Activated naive CD8-positive, alpha-beta T cell treated with anti-CD3 and anti-CD28 coated beads for 36 hours (primary cell): ENCODE measurements around the gene RGS13. TPM values are rescaled to one million over a fixed set of nuclear protein-coding genes. Genes with fewer than 3 reads are reported as not detected.

Source experiments
- DNase-seq: peaks from one replicate; pipeline ENCODE4 v3.0.0; 2021
- H3K27ac Mint-ChIP-seq: one replicate; pipeline ENCODE4 v1.8.0; 2022; ENCODE audit warnings: mild to moderate bottlenecking, moderate library complexity, mixed read lengths
- H3K27me3 Mint-ChIP-seq: one replicate; pipeline ENCODE4 v1.8.0; 2022; ENCODE audit warnings: mild to moderate bottlenecking, mixed read lengths
- H3K36me3 Mint-ChIP-seq: one replicate; pipeline ENCODE4 v1.8.0; 2021; ENCODE audit warnings: mild to moderate bottlenecking, mixed read lengths
- H3K4me1 Mint-ChIP-seq: one replicate; pipeline ENCODE4 v1.8.0; 2021; ENCODE audit warnings: mixed read lengths
- H3K4me3 Mint-ChIP-seq: one replicate; pipeline ENCODE4 v1.8.0; 2022; ENCODE audit warnings: mild to moderate bottlenecking, moderate library complexity, mixed read lengths
- H3K9me3 Mint-ChIP-seq: one replicate; pipeline ENCODE4 v1.8.0; 2022; ENCODE audit warnings: mixed read lengths
- total RNA-seq, 2 experiments: library from RNA; stranded (reverse); gene quantifications; one replicate each; pipeline ENCODE4 v1.2.3, GENCODE V29; 2021

The RGS13 gene
- total RNA-seq = not detected

DNA sequence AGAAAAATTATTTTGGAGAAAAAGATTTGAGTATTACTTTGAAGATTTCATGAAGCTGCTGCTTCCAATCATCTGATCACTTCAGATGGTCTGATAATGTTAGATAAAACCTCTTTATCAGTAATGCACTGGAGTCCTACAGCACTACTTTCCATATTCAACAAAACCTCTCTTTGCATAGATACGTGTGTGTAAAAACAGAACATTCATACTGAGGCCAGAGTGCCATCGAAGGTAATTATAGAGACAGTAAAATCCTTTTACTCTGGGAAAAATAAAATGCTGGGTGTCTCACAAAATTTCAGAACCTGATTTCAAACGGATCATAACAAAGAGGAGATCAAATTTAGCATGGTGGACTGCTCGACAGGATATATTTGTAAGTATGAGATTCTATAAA is at the start of gene RGS13:
Gene RGS13, plus strand, starts transcription at position 209 of the 400 bp plus-strand sequence. CDS start 8,188 bp downstream, outside the sequence.
- Mint-ChIP-seq H3K36me3 (no peaks in the 10 kb centered on the region), H3K4me3 (no peak within 1 kb of the TSS), H3K27me3 (peaks cover 25% of the 10 kb centered on the region), H3K9me3 (no peaks in the 10 kb centered on the region), H3K27ac (no peak within 1 kb of the TSS), H3K4me1 (peaks cover 9% of the 10 kb centered on the region)
- DNase-seq = no peak

DNA sequence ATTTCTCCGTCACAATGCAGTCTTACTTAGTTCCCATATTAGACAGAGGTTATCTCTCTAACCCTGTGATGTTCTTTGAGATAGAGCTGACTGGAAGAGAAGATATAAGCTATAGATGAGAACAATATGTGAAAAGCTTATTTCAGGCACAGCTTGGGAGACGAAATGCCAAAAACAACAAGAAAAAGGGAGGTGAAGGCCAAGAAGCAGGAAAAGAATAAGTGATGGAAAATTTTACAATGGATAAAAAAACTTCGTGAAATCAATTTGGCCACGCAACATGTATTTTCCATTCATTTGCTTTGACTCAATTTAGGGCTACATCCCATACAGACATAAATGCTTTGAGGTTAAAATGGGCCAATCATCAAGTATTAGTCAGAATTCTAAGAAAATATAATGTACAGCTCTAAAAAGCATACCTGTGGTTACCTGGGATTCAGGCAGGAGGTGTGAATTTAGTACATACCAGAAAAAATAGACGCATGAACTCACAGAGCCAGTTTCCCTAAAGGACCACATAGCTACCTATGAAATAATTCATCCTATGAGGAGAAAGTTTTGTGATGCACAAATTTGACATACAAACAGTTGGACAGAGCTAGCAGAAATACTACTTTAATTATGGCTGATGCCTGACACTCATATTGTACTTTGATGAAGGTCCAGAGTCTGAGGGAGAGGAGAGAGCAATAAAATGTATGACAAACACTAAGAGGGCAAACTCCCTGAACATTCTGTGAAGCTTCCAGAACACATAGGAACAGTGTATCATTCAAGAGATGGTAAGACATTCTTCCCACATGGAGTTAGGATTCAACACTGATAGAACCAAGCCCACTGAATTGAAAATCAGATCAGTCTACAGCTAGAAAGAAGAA is 48.3 kb upstream of the RGS13 start:
- no peak for DNase-seq
- Mint-ChIP-seq H3K4me3 (no peak overlapping the region), H3K9me3 (no peaks in the 10 kb centered on the region), H3K36me3 (no peaks in the 10 kb centered on the region), H3K27ac (no peak overlapping the region), H3K27me3 (peaks cover 3% of the 10 kb centered on the region), H3K4me1 (peaks cover 2% of the 10 kb centered on the region)

DNA sequence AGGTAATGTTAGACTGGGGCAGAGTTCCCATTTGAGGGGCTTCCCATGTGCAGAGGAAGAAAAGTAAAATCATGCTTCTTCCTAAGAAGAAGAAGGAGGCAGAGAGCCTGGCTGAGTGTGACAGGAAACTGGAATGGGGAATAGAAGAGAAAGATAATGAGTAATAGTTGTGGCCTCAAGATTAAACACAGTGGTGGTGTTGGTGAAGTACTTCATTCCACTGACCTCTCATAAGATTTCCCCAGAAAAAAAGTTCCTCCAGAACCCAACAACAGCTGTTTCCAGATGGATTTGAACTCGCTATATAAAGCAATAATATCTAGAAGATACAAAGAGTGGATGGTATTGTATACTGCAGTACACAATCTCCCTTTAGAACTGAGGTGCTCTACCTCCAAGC is 47.4 kb upstream of the RGS13 start:
- no peaks in the 10 kb centered on the region for H3K9me3 Mint-ChIP-seq
- no peak for DNase-seq
- peaks cover 2% of the 10 kb centered on the region for H3K4me1 Mint-ChIP-seq
- H3K27ac Mint-ChIP-seq = no peak overlapping the region
- H3K4me3 Mint-ChIP-seq = no peak overlapping the region
- H3K27me3 Mint-ChIP-seq = peaks cover 3% of the 10 kb centered on the region
- no peaks in the 10 kb centered on the region for H3K36me3 Mint-ChIP-seq

DNA sequence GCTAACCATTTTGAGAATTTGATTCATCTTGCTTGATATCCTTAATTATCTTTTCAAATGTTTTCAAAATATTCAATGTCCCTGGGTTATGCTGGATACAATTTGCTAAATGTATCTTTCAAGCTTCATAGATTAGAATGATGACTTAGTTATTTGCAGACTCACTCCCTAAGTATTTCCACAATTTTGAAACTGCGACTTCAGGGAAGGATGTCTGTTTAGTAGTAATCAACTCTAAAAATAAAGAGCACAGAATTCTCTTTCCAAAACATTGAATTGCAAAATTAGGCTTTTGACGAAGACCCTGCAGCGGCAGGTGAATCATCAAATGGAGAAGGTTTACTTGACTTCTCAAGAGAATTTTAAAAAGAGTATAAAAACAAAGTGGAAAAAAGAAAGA is 46.1 kb upstream of the RGS13 start:
- peaks cover 4% of the 10 kb centered on the region for H3K27me3 Mint-ChIP-seq
- no peak overlapping the region for H3K4me3 Mint-ChIP-seq
- no peak for DNase-seq
- no peaks in the 10 kb centered on the region for H3K36me3 Mint-ChIP-seq
- no peak overlapping the region for H3K27ac Mint-ChIP-seq
- H3K9me3 Mint-ChIP-seq = no peaks in the 10 kb centered on the region
- H3K4me1 Mint-ChIP-seq = peaks cover 2% of the 10 kb centered on the region

- H3K4me3 Mint-ChIP-seq = no peak overlapping the region
- no peak for DNase-seq
- no peak overlapping the region for H3K27ac Mint-ChIP-seq
- peaks cover 5% of the 10 kb centered on the region for H3K4me1 Mint-ChIP-seq
- H3K36me3 Mint-ChIP-seq = no peaks in the 10 kb centered on the region
- no peaks in the 10 kb centered on the region for H3K9me3 Mint-ChIP-seq
- peaks cover 8% of the 10 kb centered on the region for H3K27me3 Mint-ChIP-seq
Observed at GRCh38 chr1:192592517-192592916, 43.4 kb upstream of the RGS13 start.

GRCh38 chr1:192592981-192593708 is 42.8 kb upstream of the RGS13 start:
- H3K27me3 Mint-ChIP-seq = peaks cover 8% of the 10 kb centered on the region
- no peak overlapping the region for H3K4me3 Mint-ChIP-seq
- H3K27ac Mint-ChIP-seq = no peak overlapping the region

DNA sequence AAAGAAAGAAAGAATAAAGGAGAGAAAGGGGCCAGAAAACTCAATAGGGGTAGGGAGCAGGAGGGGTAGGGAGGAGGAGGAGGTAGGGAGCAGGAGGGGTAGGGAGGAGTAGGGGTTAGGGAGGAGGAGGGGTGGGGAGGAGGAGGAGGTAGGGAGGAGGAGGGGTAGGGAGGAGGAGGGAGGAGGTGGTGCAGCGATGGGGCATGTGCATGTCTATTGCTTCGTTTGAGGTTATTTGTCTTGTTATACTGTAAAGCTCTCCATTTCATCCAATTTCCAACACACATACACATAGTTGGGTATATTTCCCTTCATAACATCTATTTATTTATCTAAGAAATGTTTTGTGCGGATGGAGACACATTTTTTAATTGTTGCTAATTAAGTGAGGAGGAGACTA is 40.6 kb upstream of the RGS13 start:
- no peak overlapping the region for H3K27ac Mint-ChIP-seq
- peaks cover 8% of the 10 kb centered on the region for H3K4me1 Mint-ChIP-seq
- DNase-seq = no peak
- H3K27me3 Mint-ChIP-seq = peaks cover 7% of the 10 kb centered on the region
- H3K36me3 Mint-ChIP-seq = no peaks in the 10 kb centered on the region
- H3K9me3 Mint-ChIP-seq = no peaks in the 10 kb centered on the region
- no peak overlapping the region for H3K4me3 Mint-ChIP-seq

More at GRCh38 chr1:192592981-192593708, 42.8 kb upstream of the RGS13 start:
- no peaks in the 10 kb centered on the region for H3K36me3 Mint-ChIP-seq
- H3K4me1 Mint-ChIP-seq = peaks cover 5% of the 10 kb centered on the region
- DNase-seq = no peak
- H3K9me3 Mint-ChIP-seq = no peaks in the 10 kb centered on the region

- Mint-ChIP-seq H3K27ac (no peak overlapping the region), H3K27me3 (peaks cover 5% of the 10 kb centered on the region), H3K36me3 (no peaks in the 10 kb centered on the region), H3K4me3 (no peak overlapping the region), H3K9me3 (no peaks in the 10 kb centered on the region), H3K4me1 (peaks cover 29% of the 10 kb centered on the region)
- no peak for DNase-seq
Observed at GRCh38 chr1:192598589-192598988, 37.4 kb upstream of the RGS13 start.

DNA sequence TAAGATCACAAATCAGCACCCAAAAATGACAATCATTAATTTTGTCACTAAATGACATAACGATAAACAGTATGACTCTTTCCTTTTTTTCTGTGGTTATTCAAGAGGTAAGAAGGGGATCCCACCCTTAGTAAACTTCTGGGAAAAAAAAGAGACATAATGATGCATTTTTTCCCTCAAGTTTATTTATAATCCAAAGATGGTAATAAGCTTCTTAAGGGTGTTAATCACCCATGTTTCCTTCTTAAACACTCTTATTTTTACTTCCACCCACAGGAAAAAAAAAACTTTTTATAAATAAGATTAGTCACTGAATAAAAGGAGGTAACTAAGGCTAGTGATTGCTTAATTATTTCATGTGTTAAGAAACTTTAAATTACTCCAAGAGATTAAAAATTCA is 35.7 kb upstream of the RGS13 start:
- Mint-ChIP-seq H3K36me3 (no peaks in the 10 kb centered on the region), H3K4me1 (peaks cover 29% of the 10 kb centered on the region), H3K4me3 (no peak overlapping the region), H3K9me3 (no peaks in the 10 kb centered on the region), H3K27me3 (no peaks in the 10 kb centered on the region), H3K27ac (no peak overlapping the region)
- no peak for DNase-seq

GRCh38 chr1:192601143-192601542 is 34.8 kb upstream of the RGS13 start:
- Mint-ChIP-seq H3K27ac (no peak overlapping the region), H3K4me3 (no peak overlapping the region)

GRCh38 chr1:192601567-192601966 is 34.4 kb upstream of the RGS13 start:
- DNase-seq = no peak
- H3K27me3 Mint-ChIP-seq = peaks cover 4% of the 10 kb centered on the region
- H3K9me3 Mint-ChIP-seq = no peaks in the 10 kb centered on the region
- no peaks in the 10 kb centered on the region for H3K36me3 Mint-ChIP-seq
- H3K4me3 Mint-ChIP-seq = no peak overlapping the region
- H3K4me1 Mint-ChIP-seq = peaks cover 24% of the 10 kb centered on the region
- H3K27ac Mint-ChIP-seq = no peak overlapping the region

More at GRCh38 chr1:192601143-192601542, 34.8 kb upstream of the RGS13 start:
- Mint-ChIP-seq H3K4me1 (peaks cover 26% of the 10 kb centered on the region), H3K36me3 (no peaks in the 10 kb centered on the region), H3K27me3 (peaks cover 4% of the 10 kb centered on the region), H3K9me3 (no peaks in the 10 kb centered on the region)
- no peak for DNase-seq

DNA sequence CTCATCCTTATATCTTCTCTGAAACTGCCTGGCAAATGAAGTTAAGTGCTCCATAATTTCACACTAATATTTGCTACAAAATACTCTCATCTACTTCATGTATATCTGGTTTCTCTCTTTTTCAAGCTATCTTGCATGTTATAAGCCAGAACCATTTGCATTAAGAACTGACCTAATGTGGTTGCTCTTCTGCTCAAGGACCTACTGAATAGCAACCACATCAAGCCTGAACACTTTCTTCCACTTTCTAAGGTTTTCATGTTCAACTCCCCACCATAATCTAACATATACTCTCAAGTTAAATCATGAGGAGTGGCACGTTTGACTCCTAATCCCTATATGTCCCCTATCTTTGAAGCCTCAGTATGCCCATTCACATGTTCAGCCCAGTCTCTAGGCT is 33.2 kb upstream of the RGS13 start:
- Mint-ChIP-seq H3K9me3 (no peaks in the 10 kb centered on the region), H3K27ac (no peak overlapping the region), H3K36me3 (no peaks in the 10 kb centered on the region), H3K4me3 (no peak overlapping the region), H3K27me3 (peaks cover 4% of the 10 kb centered on the region), H3K4me1 (peaks cover 24% of the 10 kb centered on the region)
- no peak for DNase-seq

DNA sequence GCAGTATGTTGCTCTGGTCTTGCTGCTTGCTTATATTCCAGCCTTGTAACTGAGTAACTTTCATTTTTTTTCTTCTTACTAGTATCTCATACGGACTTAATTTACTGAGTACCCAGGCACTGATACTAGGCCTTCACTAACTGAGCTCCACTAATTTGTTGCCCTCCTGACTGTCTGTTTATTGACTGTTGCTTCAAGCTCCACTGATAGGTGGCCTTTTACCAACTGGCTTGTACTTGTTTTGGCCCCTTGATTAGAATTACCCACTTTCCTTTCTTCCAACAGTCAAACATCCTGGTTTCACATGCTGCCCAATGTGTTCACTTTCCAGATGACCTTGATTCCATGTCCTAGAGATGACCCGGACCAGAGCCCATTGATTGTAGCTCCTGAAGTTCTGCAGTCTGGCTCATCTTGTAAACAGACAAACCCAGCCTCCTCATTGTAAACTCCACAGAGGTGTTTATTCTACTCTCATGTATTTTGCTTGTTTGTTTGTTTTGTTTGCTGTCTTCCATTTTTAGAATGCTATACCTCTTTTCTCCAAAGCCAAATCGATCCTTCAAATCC is 32.6 kb upstream of the RGS13 start:
- peaks cover 4% of the 10 kb centered on the region for H3K27me3 Mint-ChIP-seq
- no peak overlapping the region for H3K27ac Mint-ChIP-seq

GRCh38 chr1:192604979-192605620 is 30.8 kb upstream of the RGS13 start:
- Mint-ChIP-seq H3K9me3 (no peaks in the 10 kb centered on the region), H3K36me3 (no peaks in the 10 kb centered on the region)

More for the DNA sequence above, 32.6 kb upstream of the RGS13 start:
- Mint-ChIP-seq H3K4me3 (no peak overlapping the region), H3K36me3 (no peaks in the 10 kb centered on the region), H3K4me1 (peaks cover 24% of the 10 kb centered on the region), H3K9me3 (no peaks in the 10 kb centered on the region)
- DNase-seq = no peak

DNA sequence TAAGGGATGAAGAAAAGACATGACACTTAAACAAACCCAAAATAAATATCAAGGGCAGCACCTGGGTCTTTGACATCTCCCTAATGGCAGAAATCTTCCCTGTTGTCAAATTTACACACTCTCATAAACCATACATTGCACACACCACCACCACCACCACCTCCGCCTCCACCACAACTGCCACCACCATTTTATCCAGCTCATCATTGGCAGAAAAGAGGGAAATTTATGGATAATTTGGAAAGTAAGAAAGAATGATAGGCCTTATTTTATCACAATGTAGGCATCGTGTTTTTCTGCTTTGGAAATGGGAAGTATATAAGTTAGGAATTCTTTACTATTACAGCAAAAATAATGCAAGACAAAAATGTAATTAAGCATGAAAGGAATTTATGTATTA is 27.3 kb upstream of the RGS13 start:
- Mint-ChIP-seq H3K27me3 (peaks cover 4% of the 10 kb centered on the region), H3K27ac (no peak overlapping the region), H3K4me1 (peaks cover 16% of the 10 kb centered on the region), H3K36me3 (no peaks in the 10 kb centered on the region), H3K4me3 (no peak overlapping the region), H3K9me3 (no peaks in the 10 kb centered on the region)
- no peak for DNase-seq

More at GRCh38 chr1:192604979-192605620, 30.8 kb upstream of the RGS13 start:
- Mint-ChIP-seq H3K4me1 (peaks cover 37% of the 10 kb centered on the region), H3K27me3 (peaks cover 4% of the 10 kb centered on the region), H3K27ac (no peak overlapping the region), H3K4me3 (no peak overlapping the region)
- DNase-seq = no peak
